ENCODE data around the gene KCNAB2.

Gene KCNAB2

DNA sequence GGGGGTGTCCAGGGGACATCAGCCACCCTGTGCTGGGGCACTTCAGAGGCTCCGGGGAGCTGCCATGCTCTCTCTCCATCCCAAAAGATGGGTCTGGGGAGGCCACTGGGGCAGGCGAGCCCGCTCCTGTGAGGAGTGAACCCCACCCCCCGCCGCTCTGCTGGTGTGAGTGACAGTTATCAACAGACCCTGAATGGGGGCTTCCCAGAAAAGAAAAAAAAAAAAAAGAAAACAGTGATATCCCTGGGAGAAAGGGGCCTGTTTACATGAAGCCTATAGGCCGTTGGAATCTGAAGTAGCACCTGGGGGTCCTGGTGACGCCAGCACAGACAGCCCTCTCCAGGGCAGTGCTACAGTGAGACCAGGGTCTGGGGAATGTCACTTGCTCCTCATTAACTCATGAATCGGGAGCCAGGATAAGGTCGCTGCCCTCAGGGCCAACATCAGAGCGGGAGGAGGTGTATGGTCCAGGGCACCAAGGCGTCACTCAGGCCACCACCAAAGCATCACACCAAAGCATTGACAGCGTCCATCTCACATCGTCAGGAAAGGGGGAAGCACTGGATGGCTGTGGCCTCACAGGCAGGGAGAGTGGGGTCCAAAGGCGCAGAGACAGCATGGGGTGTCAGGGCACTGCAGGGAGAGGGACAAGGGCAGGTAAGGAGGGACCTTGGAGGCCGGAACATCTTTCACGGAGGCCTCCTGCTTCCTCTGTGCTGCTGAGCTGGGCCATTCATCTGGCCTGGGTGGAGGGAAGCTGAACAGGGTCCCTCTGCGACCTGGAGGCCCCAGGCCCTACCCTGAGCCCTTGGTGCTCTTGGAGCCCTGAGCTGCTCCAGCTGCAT lies 45.0 kb upstream of the KCNAB2 start:
- DNase-seq (ENCODE audit: low spot score), result no peak
- ChIA-PET POLR2A (ENCODE audit: low non-redundant PET) (no interaction called here), CTCF (no interaction called here)
- TF ChIP-seq, protein P1, sequence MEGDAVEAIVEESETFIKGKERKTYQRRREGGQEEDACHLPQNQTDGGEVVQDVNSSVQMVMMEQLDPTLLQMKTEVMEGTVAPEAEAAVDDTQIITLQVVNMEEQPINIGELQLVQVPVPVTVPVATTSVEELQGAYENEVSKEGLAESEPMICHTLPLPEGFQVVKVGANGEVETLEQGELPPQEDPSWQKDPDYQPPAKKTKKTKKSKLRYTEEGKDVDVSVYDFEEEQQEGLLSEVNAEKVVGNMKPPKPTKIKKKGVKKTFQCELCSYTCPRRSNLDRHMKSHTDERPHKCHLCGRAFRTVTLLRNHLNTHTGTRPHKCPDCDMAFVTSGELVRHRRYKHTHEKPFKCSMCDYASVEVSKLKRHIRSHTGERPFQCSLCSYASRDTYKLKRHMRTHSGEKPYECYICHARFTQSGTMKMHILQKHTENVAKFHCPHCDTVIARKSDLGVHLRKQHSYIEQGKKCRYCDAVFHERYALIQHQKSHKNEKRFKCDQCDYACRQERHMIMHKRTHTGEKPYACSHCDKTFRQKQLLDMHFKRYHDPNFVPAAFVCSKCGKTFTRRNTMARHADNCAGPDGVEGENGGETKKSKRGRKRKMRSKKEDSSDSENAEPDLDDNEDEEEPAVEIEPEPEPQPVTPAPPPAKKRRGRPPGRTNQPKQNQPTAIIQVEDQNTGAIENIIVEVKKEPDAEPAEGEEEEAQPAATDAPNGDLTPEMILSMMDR (conservative IDR thresholded peaks at IDR 0.05; ENCODE audit: low read depth), result no peak
- H3K27ac ChIP-seq, result no peak overlapping the region

DNA sequence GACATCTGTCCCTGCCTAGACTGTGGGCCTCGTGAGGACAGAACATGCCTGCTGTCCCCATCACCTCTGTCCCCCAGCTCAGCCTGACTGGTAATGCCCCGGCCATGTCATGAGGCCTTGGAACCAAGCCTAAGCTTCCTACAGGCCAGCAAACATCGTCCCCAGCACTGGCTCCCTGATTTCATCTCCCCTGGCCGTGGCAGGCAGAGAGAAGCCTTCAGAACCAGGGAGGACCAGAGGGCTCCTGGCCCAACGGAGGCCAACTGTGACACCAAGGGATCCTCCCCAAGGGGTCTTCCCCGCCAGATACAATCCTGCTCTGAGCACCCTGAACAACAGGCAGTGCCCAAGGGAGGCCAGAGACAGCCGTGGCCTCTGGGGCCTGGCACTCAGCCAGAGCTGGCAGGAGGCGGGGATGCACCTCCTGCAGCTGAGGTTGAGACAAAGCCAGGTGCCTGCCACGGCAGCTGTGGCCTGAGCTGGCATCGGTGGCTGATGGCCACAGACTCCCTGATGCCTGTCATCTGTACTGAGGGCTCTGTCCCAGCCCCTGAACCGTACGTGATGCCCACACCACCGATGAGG lies 43.6 kb upstream of the KCNAB2 start:
- TF ChIP-seq, protein P1 (conservative IDR thresholded peaks at IDR 0.05; ENCODE audit: low read depth), result no peak
- peak overlapping the region; percentile 40 for H3K27ac ChIP-seq
- ChIA-PET POLR2A (ENCODE audit: low non-redundant PET) (no interaction called here), CTCF (no interaction called here)
- DNase-seq (ENCODE audit: low spot score), result peak; percentile 28

DNA sequence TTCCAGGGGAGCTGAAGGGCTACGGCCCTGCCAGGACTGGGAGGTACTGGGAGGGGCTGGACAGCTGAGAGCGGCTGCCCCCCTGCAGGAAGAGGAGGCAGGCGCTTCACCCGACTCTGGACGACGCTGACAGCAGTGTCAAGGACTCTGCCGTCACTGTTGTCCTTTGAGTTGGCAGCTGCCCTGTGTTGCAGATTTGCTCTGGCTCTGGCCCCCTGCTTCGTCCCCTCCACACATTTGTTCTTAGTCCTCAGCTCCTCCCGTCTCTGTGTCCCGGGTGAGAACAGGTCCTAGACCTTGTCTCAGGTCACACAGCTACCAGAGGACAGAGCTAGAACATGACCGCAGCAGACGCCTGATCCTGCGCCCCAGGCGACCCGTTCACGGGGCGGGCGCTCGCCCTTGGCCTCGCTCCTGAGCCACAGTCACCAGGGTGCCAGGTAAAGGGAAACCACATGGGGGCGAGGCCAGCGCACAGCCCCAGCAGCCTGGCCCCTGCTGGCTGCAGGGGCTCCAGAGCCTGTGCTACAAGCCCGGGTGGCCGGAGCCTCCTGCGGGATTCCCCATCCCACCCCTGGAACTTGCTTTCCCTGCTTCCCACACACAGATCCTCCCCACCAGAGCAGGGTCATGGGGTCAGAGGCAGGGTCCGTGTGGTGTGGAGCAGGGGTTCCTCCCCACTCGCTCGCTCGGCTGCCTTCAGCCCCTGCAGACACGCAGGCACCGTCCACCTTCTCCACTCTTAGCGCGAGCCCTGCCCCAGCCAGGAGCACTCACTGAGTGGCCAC lies 42.8 kb upstream of the KCNAB2 start:
- no peak for DNase-seq (ENCODE audit: low spot score)
- TF ChIP-seq, protein P1 (conservative IDR thresholded peaks at IDR 0.05; ENCODE audit: low read depth), result no peak
- H3K27ac ChIP-seq, result peak overlapping the region; percentile 40
- POLR2A ChIA-PET (ENCODE audit: low non-redundant PET), result no interaction called here
- CTCF ChIA-PET, result no interaction called here

DNA sequence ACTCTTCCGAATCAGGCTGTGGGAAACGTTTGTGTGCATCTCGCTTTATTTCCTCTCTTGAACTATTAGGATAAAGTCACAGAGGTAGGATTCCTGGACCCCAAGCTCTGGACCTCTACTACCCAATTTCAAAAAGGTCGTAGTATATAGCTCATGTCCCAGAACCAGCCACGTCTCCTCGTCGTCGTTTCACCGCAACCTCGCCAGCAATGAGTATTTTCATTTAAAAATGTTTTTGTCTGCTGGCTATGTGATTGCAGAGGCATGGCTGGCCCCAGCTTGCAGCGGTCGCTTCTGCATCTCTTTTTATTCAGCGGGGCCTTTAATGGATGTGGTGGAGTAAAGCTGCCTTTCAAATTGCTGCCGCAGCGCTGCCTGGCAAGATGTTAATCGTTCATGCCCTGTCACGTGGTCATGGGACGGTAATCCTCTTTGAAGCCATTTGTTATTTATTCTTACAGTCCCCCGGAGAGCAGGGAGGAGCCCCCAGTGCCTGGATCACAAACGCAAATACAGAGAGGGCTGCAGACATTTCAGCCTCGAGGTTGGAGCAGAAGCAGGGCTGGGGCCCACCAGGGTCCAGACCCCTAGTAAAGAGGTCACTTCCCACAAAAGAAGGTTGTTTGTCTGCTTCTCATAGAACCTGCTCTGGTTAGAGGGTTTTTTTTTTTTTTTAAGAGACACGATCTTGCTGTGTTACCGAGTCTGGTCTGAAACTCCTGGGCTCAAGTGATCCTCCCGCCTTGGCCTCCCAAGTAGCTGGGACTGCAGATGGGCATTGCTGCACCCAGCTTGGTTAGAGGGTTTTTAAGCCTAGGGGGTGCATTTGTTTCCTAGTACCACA lies 41.9 kb upstream of the KCNAB2 start:
- ChIA-PET CTCF (no interaction called here), POLR2A (ENCODE audit: low non-redundant PET) (no interaction called here)
- no peak for DNase-seq (ENCODE audit: low spot score)
- TF ChIP-seq, protein P1 (conservative IDR thresholded peaks at IDR 0.05; ENCODE audit: low read depth), result no peak
- no peak overlapping the region for H3K27ac ChIP-seq

- TF ChIP-seq, protein P1 (conservative IDR thresholded peaks at IDR 0.05; ENCODE audit: low read depth), result no peak
- ChIA-PET POLR2A (ENCODE audit: low non-redundant PET) (no interaction called here), CTCF (no interaction called here)
- H3K27ac ChIP-seq, result no peak overlapping the region
- no peak for DNase-seq (ENCODE audit: low spot score)
These were observed 41.1 kb upstream of the KCNAB2 start for GRCh38 chr1:6004412-6005123.
